HG03342 (cell line): ENCODE data around the gene HM13.
"Not testable (repeated sequence)": the region's sequence is repeated elsewhere in the genome, so short reads cannot be mapped to it uniquely, and the experiment has no call there.

Source experiments
- ATAC-seq: cut with Tn5 transposase; IDR thresholded peaks from one replicate; pipeline ENCODE4 v1.9.1; 2021; ENCODE audit warnings: mild to moderate bottlenecking, moderate library complexity; ENCODE audit not compliant: unreplicated experiment

Gene HM13

GRCh38 chr20:31565699-31566318 is 51.6 kb downstream of the HM13 start:
- no peak for ATAC-seq

DNA sequence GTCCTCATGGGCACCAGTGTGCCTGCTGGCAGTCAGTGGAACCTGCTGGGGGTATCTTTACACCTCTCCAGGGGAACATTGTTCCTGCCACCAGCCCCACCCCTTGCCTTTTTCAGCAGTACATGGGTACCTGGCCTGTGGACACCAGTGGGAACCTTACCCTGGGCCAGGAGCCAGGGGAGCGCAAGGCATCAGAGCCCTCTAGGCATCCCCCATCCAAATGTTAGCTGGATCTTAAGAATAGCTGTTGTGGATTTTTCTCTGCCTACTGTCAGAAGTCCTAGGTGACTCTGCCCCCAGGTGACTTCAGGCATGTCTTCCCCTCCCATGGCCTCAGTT is 52.0 kb downstream of the HM13 start:
- no peak for ATAC-seq

DNA sequence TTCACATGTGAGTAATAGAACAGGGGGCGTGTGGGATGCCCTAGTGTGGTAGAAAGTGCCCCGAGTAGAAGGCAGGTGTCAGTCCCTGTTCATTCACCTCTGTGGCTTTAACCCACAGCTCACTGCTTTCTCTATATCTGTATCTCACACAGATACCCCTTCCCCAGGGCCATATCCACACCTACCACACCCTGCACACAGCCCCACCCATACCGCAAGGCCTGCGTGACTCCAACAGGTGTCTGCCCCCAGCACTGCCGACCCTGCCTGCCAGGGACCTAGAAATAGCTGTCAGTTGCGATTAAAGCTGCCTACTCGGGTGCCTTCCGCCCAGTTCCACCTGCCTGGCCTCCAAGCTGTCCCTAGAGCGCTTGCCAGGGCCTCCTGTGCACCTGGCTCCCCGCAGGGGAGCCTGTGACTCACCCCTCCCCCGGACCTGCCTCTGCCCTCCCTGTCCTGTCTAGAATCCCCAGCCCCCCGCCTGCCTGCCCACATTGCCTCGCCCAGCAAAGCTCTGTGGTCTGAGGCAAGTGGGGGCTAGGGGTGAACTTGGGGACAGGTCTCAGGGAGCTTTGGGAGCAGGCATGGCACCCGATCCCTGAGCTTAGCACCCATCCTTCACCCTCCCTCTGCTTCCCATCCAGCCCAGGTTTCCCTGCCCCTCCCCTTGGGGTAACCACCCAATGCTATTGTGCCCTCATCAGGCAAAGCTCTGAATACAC is 52.6 kb downstream of the HM13 start:
- ATAC-seq: no peak

DNA sequence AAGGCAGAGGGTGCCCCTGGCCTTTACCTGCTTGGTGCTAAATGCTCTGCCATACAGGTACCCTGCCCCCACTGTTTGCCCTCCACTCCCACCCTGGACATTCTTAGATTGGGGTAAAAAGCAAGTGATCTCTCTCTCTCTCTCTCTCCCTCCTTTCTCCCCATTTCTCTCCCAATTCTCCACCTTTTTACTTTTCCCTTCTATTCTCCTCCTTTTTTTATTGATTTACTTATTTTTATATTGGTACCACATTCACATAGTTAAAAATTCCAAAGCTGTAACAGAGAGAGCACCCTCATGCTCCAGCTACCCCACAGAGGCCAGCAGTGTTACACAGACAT is 53.1 kb downstream of the HM13 start:
- ATAC-seq: no peak

DNA sequence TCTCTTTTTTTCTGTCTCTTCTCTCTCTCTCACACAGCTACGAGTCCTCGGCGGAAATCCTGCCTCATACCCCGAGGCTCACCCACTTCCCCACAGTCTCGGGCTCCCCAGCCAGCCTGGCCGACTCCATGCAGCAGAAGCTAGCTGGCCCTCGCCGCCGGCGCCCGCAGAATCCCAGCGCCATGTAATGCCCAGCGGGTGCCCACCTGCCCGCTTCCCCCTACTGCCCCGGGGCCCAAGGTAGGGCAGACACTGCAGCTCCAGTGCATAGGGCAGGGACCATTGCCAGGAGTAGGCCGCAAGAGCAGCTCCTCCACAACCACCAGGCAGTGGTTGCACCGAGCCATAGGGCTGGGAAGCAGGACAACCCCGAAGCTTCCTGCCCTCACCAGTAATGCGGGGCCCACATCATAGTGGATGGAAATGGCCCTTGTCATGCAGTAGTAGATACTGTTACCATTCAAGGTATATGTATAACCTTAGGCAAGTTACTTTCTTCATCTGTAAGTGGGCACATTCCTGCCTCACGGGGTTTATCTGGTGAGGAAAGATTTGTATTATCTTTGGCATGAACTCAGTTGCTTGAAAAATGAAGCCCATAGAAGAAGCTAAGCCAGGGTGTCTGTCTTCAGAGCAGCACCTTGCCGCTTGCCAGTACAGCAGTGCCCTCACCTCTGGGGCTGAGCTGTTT is 53.9 kb downstream of the HM13 start:
- no peak for ATAC-seq

DNA sequence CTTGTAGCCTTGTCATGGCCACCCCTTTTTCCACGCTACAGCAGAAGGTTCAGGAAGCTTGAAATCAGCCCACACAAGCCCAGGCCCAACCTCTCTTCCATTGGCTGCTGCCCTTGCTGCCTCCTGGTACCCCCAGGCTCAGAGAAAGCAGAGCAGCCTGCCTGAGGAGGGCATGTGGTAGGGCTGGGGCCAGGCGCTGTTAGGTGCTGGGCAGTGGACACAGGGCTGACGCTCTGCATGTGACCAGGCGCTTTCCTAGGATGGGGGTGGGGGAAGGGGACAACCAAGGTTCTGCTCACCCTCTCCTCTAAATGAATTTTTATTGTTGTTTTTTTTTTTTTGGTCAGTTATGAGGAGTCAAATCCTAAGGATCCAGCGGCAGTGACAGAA is 54.5 kb downstream of the HM13 start:
- no peak for ATAC-seq

DNA sequence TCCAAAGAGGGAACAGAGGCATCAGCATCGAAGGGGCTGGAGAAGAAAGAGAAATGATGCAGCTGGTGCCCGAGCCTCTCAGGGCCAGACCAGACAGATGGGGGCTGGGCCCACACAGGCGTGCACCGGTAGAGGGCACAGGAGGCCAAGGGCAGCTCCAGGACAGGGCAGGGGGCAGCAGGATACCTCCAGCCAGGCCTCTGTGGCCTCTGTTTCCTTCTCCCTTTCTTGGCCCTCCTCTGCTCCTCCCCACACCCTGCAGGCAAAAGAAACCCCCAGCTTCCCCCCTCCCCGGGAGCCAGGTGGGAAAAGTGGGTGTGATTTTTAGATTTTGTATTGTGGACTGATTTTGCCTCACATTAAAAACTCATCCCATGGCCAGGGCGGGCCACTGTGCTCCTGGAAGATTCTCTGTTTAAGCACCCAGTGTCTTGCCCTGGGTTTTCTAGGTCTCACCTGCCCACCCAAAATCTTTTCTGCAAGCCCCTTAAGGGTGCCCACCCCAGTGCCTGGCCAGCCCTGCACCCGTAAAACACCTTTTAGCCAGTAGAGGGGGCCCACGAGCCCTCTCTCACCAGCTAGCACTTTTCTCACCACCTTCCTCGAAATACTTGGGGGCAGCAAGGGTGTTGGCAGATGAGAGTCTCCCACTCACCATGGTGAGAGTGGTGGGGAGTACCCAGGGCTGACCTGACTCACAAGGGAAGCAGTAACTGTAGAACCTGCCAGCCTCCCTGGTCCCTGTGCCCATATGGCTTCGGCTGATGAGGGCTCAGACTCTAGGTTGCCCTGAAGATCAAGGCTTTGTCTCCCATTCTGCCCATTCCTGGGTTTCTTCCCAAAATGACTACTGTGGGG is 55.1 kb downstream of the HM13 start:
- ATAC-seq: no peak

DNA sequence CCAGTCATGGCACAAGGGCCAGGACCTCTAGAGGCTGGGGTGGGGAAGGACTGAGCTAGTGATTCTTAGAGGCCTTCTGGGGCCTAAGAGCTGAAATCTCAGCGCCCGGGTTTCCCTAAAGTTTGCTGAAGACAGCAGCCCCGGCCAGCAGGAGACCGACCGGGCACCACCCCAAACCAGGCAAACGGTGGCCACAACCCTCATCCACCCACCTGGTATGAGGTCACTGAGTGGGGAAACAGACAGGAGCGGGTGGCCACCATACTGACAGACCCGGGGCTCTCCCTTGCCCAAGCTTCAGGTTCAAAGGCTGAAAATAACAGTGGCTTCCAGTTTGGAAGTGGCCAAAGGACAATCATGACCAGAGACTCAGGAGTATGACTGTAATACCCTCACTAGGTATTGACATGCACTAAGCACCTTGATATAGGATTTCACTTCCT is 55.8 kb downstream of the HM13 start:
- no peak for ATAC-seq

DNA sequence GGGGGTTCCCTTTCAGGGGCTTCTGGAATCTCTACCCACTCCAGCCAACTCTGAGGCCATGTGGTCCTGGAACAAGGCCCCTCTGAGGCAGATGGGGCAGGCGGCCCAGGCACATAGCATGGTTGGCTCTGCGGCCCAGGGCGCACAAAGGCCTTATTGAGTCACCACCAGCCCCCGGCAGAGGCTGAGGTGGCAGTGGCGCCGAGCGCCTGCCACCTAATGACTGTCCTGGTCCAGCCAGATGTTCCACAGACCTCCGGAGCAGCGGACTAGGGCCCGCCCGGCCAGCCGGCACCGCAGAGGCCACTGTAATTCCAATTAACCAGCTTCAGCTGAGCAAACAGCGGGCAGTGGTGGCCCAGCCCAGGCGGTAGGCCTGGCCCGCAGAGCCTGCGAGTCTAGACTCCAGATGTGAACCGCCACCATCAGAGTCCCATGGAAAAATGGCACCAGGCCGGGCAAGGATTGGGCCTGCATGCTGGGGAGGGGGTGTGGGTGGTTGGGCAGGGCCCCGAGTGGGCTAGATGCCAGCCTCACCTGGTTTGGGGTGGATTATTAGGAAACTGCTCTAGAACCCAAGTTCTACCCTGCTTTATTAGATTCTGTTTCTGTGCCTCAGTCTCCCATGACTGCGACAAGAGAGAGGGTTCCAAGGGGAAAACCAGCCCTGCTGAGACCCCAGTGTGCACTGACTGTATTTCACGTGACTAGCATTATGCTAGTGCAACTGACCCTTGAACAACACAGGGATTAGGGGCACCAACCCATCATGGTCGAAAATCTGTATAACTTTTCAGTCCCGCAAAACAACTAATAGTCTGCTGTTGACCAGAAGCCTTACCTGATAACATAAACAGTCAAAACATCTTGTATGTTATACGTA is 56.7 kb downstream of the HM13 start:
- ATAC-seq: no peak

DNA sequence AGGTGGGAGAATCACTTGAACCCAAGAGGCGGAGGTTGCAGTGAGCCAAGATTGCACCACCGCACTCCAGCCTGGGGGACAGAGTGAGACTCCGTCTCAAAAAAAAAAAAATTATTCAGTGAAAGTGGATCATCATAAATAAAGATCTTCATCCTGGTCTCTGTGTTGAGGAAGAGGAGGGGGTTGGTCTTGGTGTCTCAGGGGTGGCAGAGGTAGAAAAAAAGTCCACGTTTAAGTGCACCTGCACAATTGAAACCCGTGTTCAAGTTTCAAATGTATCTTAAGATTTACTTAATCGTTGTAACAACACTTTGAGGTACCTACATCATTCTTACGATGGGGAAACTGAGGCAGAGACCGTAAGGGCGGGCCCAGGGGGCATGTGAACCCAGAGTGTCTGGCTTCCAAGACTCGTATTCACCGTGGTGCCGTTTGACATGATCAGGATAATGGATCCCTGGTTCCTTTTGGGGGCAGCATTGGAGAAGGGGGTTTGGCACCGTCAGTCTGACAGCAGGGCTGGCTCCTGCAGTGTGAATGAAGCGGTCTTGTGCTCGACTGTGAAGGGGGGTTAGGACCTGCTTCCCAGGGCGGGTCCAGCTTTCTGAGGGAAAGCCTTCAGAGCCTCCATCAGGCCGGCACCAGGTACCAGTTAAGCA is 57.9 kb downstream of the HM13 start:
- ATAC-seq: peak; percentile 2

DNA sequence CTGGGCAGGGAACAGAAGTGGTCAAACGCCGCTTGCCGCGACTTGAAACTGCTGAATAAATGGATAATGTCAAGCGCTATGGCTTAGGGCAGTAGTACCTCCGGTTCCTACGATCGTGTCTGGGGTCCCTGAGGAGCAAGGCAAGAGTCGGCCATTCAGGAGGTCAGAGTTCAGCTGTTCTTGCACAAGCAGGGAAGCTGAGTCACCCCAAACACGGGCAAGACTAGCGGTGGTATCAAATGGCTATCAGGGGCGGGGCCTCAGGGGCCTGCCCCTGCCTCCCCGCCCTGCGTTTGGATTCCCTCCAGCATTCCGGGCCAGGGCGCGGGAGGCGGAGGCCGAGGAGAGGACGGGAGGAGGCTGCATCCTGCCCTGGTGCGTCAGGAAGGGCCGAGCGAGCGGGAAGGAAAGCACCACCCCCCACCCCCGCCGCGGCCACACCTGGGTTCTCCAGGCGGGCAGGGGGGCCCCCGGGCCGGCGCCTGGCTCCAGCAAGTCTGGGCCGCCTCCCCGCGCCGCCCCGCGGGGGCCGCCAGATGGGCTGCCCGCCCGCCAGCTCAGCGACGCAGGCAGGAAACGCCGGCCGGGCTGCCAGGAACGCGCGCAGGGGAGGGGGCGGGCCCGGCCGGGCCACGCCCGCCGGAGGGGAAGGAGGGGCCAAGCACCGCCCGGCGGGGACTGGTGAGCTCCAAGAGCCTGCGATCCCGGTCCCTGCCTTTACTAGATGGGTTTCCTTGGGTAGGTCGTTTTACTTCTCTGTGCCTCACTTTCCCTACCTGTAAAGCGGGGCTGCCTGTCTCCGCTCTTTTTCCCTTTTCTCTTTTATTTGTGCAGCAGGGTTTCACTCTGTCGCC is 58.7 kb downstream of the HM13 start:
- peak; percentile 84 for ATAC-seq

- no peak for ATAC-seq
These were observed 59.5 kb downstream of the HM13 start for GRCh38 chr20:31573555-31574321.

- ATAC-seq: not testable (repeated sequence)
These were observed 60.7 kb downstream of the HM13 start for GRCh38 chr20:31574986-31575385.

- no peak for ATAC-seq
These were observed 62.5 kb downstream of the HM13 start for GRCh38 chr20:31576751-31577150.

- no peak for ATAC-seq
These were observed 63.0 kb downstream of the HM13 start for GRCh38 chr20:31577194-31577593.

GRCh38 chr20:31578448-31579138 is 64.4 kb downstream of the HM13 start:
- no peak for ATAC-seq

- ATAC-seq: no peak
These were observed 65.0 kb downstream of the HM13 start for GRCh38 chr20:31579245-31579644.
